A549 (cell line): ENCODE data around the gene GRAMD2B. TPM values are rescaled to one million over a fixed set of nuclear protein-coding genes. Genes with fewer than 3 reads are reported as not detected.

Source experiments
- ATAC-seq, 2 experiments: fragments of 200-7000 bp in 1 of 2; fragments of >200 bp in 1 of 2; cut with Nextera tagmentation in 1 of 2; cut with Tn5 transposase in 1 of 2; 3 replicates each; pipeline versions ENCODE4 v1.8.0 to v1.9.1; 2018 to 2020; ENCODE audit warnings: mild to moderate bottlenecking in 1 of 2, moderate library complexity in 1 of 2
- CTCF ChIA-PET: fragments of 300-600 bp; sonication (Branson Sonifier 250); formaldehyde crosslinking; extraction: SDS; loops from one replicate; lab custom pipeline; 2021; ENCODE audit warnings: antibody characterized with exemption, inconsistent platforms; lab: Yijun Ruan, JAX
- POLR2A ChIA-PET: fragments of 350-600 bp; formaldehyde crosslinking; extraction: SDS; loops from one replicate; lab custom pipeline; 2021; ENCODE audit warnings: antibody characterized with exemption, inconsistent platforms; lab: Yijun Ruan, JAX
- DNase-seq, 2 experiments: peaks; one replicate each; pipeline versions ENCODE4 v3.0.0 to v3.0.0-alpha.2; 2011 to 2016; ENCODE audit warnings: low read depth in 1 of 2, low spot score in 1 of 2
- FAIRE-seq: peaks from 2 replicates; lab custom pipeline; 2011; peaks lifted over from hg19 to GRCh38; lab: Jason Lieb, UNC
- H3K27ac ChIP-seq, 2 experiments: fragments of >200 bp; sonication (Bioruptor Twin); formaldehyde crosslinking; 3 replicates each; pipeline ENCODE4 v1.5.1; 2016 to 2017
- H3K4me1 ChIP-seq: fragments of >200 bp; sonication (Bioruptor Twin); formaldehyde crosslinking; 3 replicates; pipeline ENCODE4 v1.6.1; 2016
- H3K4me2 ChIP-seq: fragments of >200 bp; sonication (Bioruptor Twin); formaldehyde crosslinking; 3 replicates; pipeline ENCODE4 v1.6.1; 2016
- H3K4me3 ChIP-seq: fragments of >200 bp; sonication (Bioruptor Twin); formaldehyde crosslinking; 3 replicates; pipeline ENCODE4 v1.5.1; 2016
- H3K9me3 ChIP-seq: fragments of >200 bp; sonication (Bioruptor Twin); formaldehyde crosslinking; 3 replicates; pipeline ENCODE4 v1.6.1; 2016
- CBX2 ChIP-seq: fragments of 200-600 bp; sonication (generic); IDR thresholded peaks from 2 replicates; pipeline ENCODE4 v1.6.1; 2016; ENCODE audit warnings: low read depth, mild to moderate bottlenecking, borderline replicate concordance
- CBX8 ChIP-seq: fragments of 200-600 bp; sonication (generic); IDR thresholded peaks from 2 replicates; pipeline ENCODE4 v1.6.1; 2016
- CEBPB ChIP-seq, 2 experiments: fragments of >200 bp in 1 of 2; sonication (Bioruptor Twin) in 1 of 2; formaldehyde crosslinking in 1 of 2; IDR thresholded peaks; 2 replicates each; pipeline ENCODE4 v1.6.1; 2012 to 2016
- CHD2 ChIP-seq: fragments of 150-350 bp; IDR thresholded peaks from 2 replicates; pipeline ENCODE4 v1.6.1; 2014; ENCODE audit warnings: low read length; ENCODE audit not compliant: partially characterized antibody
- CHD4 ChIP-seq: fragments of 200-600 bp; sonication (generic); IDR thresholded peaks from 2 replicates; pipeline ENCODE4 v1.6.1; 2016; ENCODE audit warnings: antibody characterized with exemption, mild to moderate bottlenecking, borderline replicate concordance
- CTCF ChIP-seq: fragments of >200 bp; sonication (Bioruptor Twin); formaldehyde crosslinking; IDR thresholded peaks from 3 replicates; pipeline ENCODE4 v1.5.1; 2016
- EHF ChIP-seq: fragments of 250-450 bp; sonication (Bioruptor Pico); IDR thresholded peaks from 2 replicates; pipeline ENCODE4 v1.5.0; 2020; ENCODE audit warnings: mild to moderate bottlenecking
- HEYL ChIP-seq: fragments of 250-450 bp; sonication (Bioruptor Pico); IDR thresholded peaks from 2 replicates; pipeline ENCODE4 v1.8.0; 2021; ENCODE audit warnings: mild to moderate bottlenecking, moderate library complexity
- HOXB13 ChIP-seq: fragments of 250-450 bp; sonication (Bioruptor Pico); IDR thresholded peaks from 2 replicates; pipeline ENCODE4 v1.5.0; 2020; ENCODE audit warnings: low read depth, mild to moderate bottlenecking, moderate library complexity
- HOXB5 ChIP-seq: fragments of 250-450 bp; sonication (Bioruptor Pico); IDR thresholded peaks from 2 replicates; pipeline ENCODE4 v1.5.0; 2020; ENCODE audit warnings: mild to moderate bottlenecking, moderate library complexity
- JUN ChIP-seq, 2 experiments: fragments of >200 bp; sonication (Bioruptor Twin); formaldehyde crosslinking; IDR thresholded peaks; 2 replicates in 1 of 2; 3 replicates in 1 of 2; pipeline ENCODE4 v1.6.1; 2016 to 2017
- JUNB ChIP-seq: fragments of >200 bp; sonication (Bioruptor Twin); formaldehyde crosslinking; IDR thresholded peaks from 2 replicates; pipeline ENCODE4 v1.6.1; 2016
- KDM1A ChIP-seq: fragments of 200-600 bp; sonication (generic); IDR thresholded peaks from 2 replicates; pipeline ENCODE4 v1.6.1; 2016; ENCODE audit warnings: low read depth, mild to moderate bottlenecking
- KDM5A ChIP-seq: fragments of 200-600 bp; sonication (generic); IDR thresholded peaks from 2 replicates; pipeline ENCODE4 v1.6.1; 2016; ENCODE audit warnings: antibody characterized with exemption, mild to moderate bottlenecking
- MAFK ChIP-seq: fragments of 450-650 bp; IDR thresholded peaks from 2 replicates; pipeline ENCODE4 v1.6.1; 2014; ENCODE audit not compliant: partially characterized antibody
- MAZ ChIP-seq: fragments of 150-350 bp; IDR thresholded peaks from 2 replicates; pipeline ENCODE4 v1.6.1; 2014; ENCODE audit warnings: antibody characterized with exemption, low read depth, low read length, borderline replicate concordance
- NPAS2 ChIP-seq: fragments of 250-450 bp; sonication (Bioruptor Pico); IDR thresholded peaks from 2 replicates; pipeline ENCODE4 v1.8.0; 2022; ENCODE audit warnings: mild to moderate bottlenecking, moderate library complexity, borderline replicate concordance
- NR3C1 ChIP-seq: fragments of >200 bp; sonication (Bioruptor Twin); formaldehyde crosslinking; IDR thresholded peaks from 3 replicates; pipeline ENCODE4 v1.6.1; 2017
- PBX3 ChIP-seq: IDR thresholded peaks from 2 replicates; pipeline ENCODE4 v1.6.1; 2012
- PHF8 ChIP-seq: fragments of 200-600 bp; sonication (generic); IDR thresholded peaks from 2 replicates; pipeline ENCODE4 v1.6.1; 2016; ENCODE audit warnings: low read depth, mild to moderate bottlenecking, antibody characterized with exemption, moderate library complexity, borderline replicate concordance
- POLR2A ChIP-seq: IDR thresholded peaks from 2 replicates; pipeline ENCODE4 v1.6.1; 2012; ENCODE audit warnings: mild to moderate bottlenecking, low read length
- RAD21 ChIP-seq, 2 experiments: fragments of >200 bp in 1 of 2; sonication (Bioruptor Twin) in 1 of 2; formaldehyde crosslinking in 1 of 2; IDR thresholded peaks in 1 of 2; conservative IDR thresholded peaks in 1 of 2; 2 replicates in 1 of 2; 3 replicates in 1 of 2; pipeline ENCODE4 v1.6.1; 2012 to 2018; ENCODE audit warnings: inconsistent platforms in 1 of 2
- REST ChIP-seq: fragments of 200-600 bp; sonication (generic); IDR thresholded peaks from 2 replicates; pipeline ENCODE4 v1.6.1; 2016; ENCODE audit warnings: antibody characterized with exemption, mild to moderate bottlenecking, moderate library complexity
- SMC3 ChIP-seq: fragments of >200 bp; sonication (Bioruptor Twin); formaldehyde crosslinking; IDR thresholded peaks from 3 replicates; pipeline ENCODE4 v1.6.1; 2018; ENCODE audit warnings: inconsistent platforms
- ZFP36 ChIP-seq: fragments of 450-650 bp; IDR thresholded peaks from 2 replicates; pipeline ENCODE4 v1.6.1; 2014; ENCODE audit warnings: borderline replicate concordance; ENCODE audit not compliant: partially characterized antibody
- ZNF302 ChIP-seq: fragments of 250-450 bp; sonication (Bioruptor Pico); IDR thresholded peaks from 2 replicates; pipeline ENCODE4 v1.9.0; 2021; ENCODE audit warnings: inconsistent platforms, mild to moderate bottlenecking, moderate library complexity
- WGBS: methylation state at CpG from one replicate; pipeline ENCODE4 v1.1.6; 2017; ENCODE audit errors: missing lambda C conversion rate; 5-methylcytosine and 5-hydroxymethylcytosine counted together
- polyA plus RNA-seq, 4 experiments: library from polyadenylated mRNA; depleted of rRNA in 3 of 4; stranded (reverse); fragments of >200 nt; fragmentation: RNase III in 1 of 4; extraction: RNeasy Plus Mini Kit Qiagen cat#74134 plus additional on column Dnase treatment in 1 of 4; gene quantifications; 2 replicates in 3 of 4; 3 replicates in 1 of 4; pipeline ENCODE4 v1.2.3, GENCODE V29; 2011 to 2017

Gene GRAMD2B
- polyA plus RNA-seq, 2 of the 4 experiments (the other 2 are of a cell fraction) = 1.0 to 1.2 TPM

GRCh38 chr5:126410623-126411022, 12.6 kb upstream of the GRAMD2B start (continued):
- no peak for TF ChIP-seq REST
- TF ChIP-seq CEBPB (IDR thresholded peaks at IDR 0.05) = no peak
- TF ChIP-seq PBX3 = no peak
- no peak for TF ChIP-seq MAFK
- TF ChIP-seq HOXB13 (CRISPR knock-in tag) = no peak
- no peak for TF ChIP-seq HEYL
- TF ChIP-seq, all 56 proteins: peak for 0

- ATAC-seq = no peak
- TF ChIP-seq CHD2 (no peak), RAD21 (conservative IDR thresholded peaks at IDR 0.05 in 1 of 2, IDR thresholded peaks at IDR 0.05 in 1 of 2) (no peak), POLR2A (no peak), MAZ (no peak), CHD4 (no peak), KDM5A (no peak), NPAS2 (no peak), SMC3 (no peak), CBX2 (no peak), NR3C1 (no peak)
- TF ChIP-seq, all 56 proteins: peak for 0
- H3K4me2 ChIP-seq = no peak overlapping the region
- 25% methylated on average over 3 of the region's 3 CpGs for WGBS
- no peak overlapping the region for H3K4me3 ChIP-seq
- no peaks in the 10 kb centered on the region for H3K4me1 ChIP-seq
- no peaks in the 10 kb centered on the region for H3K9me3 ChIP-seq
- FAIRE-seq = no peak
- no peak overlapping the region for H3K27ac ChIP-seq
- CTCF ChIA-PET = no interaction called here
- no peak for DNase-seq
- POLR2A ChIA-PET = no interaction called here
Measured at GRCh38 chr5:126413856-126414255, 9.4 kb upstream of the GRAMD2B start.

GRCh38 chr5:126414874-126415502, 8.2 kb upstream of the GRAMD2B start:
- ChIA-PET POLR2A (no interaction called here), CTCF (interaction anchor here (1.0 kb wide), 1 partner anchor 11 kb away, joined by 3 read pairs; no protein-coding TSS in a partner anchor)
- no peaks in the 10 kb centered on the region for H3K4me1 ChIP-seq
- FAIRE-seq (no peak), DNase-seq (no peak), ATAC-seq (no peak)
- no peak overlapping the region for H3K27ac ChIP-seq
- no peak overlapping the region for H3K4me3 ChIP-seq
- H3K9me3 ChIP-seq = no peaks in the 10 kb centered on the region
- TF ChIP-seq PHF8 (no peak), CHD2 (no peak)
- TF ChIP-seq, all 56 proteins: peak for 0
- WGBS = 16% methylated on average over 1 of the region's 1 CpG
- no peak overlapping the region for H3K4me2 ChIP-seq

GRCh38 chr5:126415789-126416188, 7.4 kb upstream of the GRAMD2B start:
- CTCF ChIA-PET = no interaction called here
- Histone ChIP-seq H3K4me2 (no peak overlapping the region), H3K4me1 (no peaks in the 10 kb centered on the region), H3K27ac (no peak overlapping the region), H3K9me3 (no peaks in the 10 kb centered on the region), H3K4me3 (no peak overlapping the region)
- FAIRE-seq (no peak), DNase-seq (no peak), ATAC-seq (no peak)
- 20% methylated on average over 4 of the region's 4 CpGs for WGBS
- POLR2A ChIA-PET = no interaction called here
- no peak for TF ChIP-seq CTCF
- no peak for TF ChIP-seq JUNB
- TF ChIP-seq PBX3 = no peak
- no peak for TF ChIP-seq ZNF302 (CRISPR knock-in tag)
- no peak for TF ChIP-seq CBX8
- TF ChIP-seq JUN (IDR thresholded peaks at IDR 0.05) = no peak
- TF ChIP-seq HEYL = no peak
- TF ChIP-seq KDM1A = no peak
- no peak for TF ChIP-seq ZFP36
- no peak for TF ChIP-seq PHF8
- TF ChIP-seq NPAS2 = no peak
- TF ChIP-seq EHF = no peak
- no peak for TF ChIP-seq HOXB5 (CRISPR knock-in tag)
